ENCODE measurements around the gene ESYT2. TPM values are rescaled to one million over a fixed set of nuclear protein-coding genes. Genes with fewer than 3 reads are reported as not detected.
"Not testable (repeated sequence)": the region's sequence is repeated elsewhere in the genome, so short reads cannot be mapped to it uniquely, and the experiment has no call there.

The ESYT2 gene
- polyA plus RNA-seq (2013, experiment 1 of 4): 21.8 TPM
- polyA plus RNA-seq (2013, experiment 2 of 4): 24.6 TPM
- 18.9 TPM for polyA plus RNA-seq (2013, experiment 3 of 4)
- polyA plus RNA-seq (2013, experiment 4 of 4): 19.9 TPM

- no peaks in the 10 kb centered on the region for H3K9me3 ChIP-seq (ENCODE audit: control insufficient read depth, low read length)
- H3K4me3 ChIP-seq (ENCODE audit: insufficient read depth, low read depth, low read length): peak within 1 kb of the TSS; percentile 79
- no peaks in the 10 kb centered on the region for H3K36me3 ChIP-seq (ENCODE audit: control insufficient read depth, insufficient read depth, low read length)
- H3K27me3 ChIP-seq (ENCODE audit: control insufficient read depth, insufficient read depth, low read length, poor library complexity, severe bottlenecking): peaks cover 11% of the 10 kb centered on the region
- WGBS, 2 experiments: 0% methylated on average over 120 of the region's 120 CpGs
- peaks cover 7% of the 10 kb centered on the region for H3K4me1 ChIP-seq (ENCODE audit: control insufficient read depth, insufficient read depth, low read length)
- H3K27ac ChIP-seq (ENCODE audit: insufficient read depth, low read depth, low read length, poor library complexity, severe bottlenecking): peak within 1 kb of the TSS; percentile 95
Measured at GRCh38 chr7:158829342-158830210, at the start of gene ESYT2. Gene ESYT2 (minus strand): TSS chr7:158829509. CDS start chr7:158829418, 91 bp downstream.

- H3K36me3 ChIP-seq (ENCODE audit: control insufficient read depth, insufficient read depth, low read length): peaks cover 27% of the 10 kb centered on the region
- not testable (repeated sequence) for H3K9me3 ChIP-seq (ENCODE audit: control insufficient read depth, low read length); H3K4me1 ChIP-seq (ENCODE audit: control insufficient read depth, insufficient read depth, low read length); H3K27me3 ChIP-seq (ENCODE audit: control insufficient read depth, insufficient read depth, low read length, poor library complexity, severe bottlenecking); H3K4me3 ChIP-seq (ENCODE audit: insufficient read depth, low read depth, low read length); H3K27ac ChIP-seq (ENCODE audit: insufficient read depth, low read depth, low read length, poor library complexity, severe bottlenecking)
- WGBS, 2 experiments: 93 to 94% methylated on average over 41 of the region's 41 CpGs
Measured at GRCh38 chr7:158878151-158879079, 49.1 kb upstream of the ESYT2 start.

GRCh38 chr7:158876984-158877383 is 47.7 kb upstream of the ESYT2 start:
- peaks cover 23% of the 10 kb centered on the region for H3K36me3 ChIP-seq (ENCODE audit: control insufficient read depth, insufficient read depth, low read length)
- WGBS, 2 experiments: 97% methylated on average over 23 of the region's 23 CpGs
- no peak overlapping the region for H3K27ac ChIP-seq (ENCODE audit: insufficient read depth, low read depth, low read length, poor library complexity, severe bottlenecking)
- no peak overlapping the region for H3K4me3 ChIP-seq (ENCODE audit: insufficient read depth, low read depth, low read length)
- no peaks in the 10 kb centered on the region for H3K9me3 ChIP-seq (ENCODE audit: control insufficient read depth, low read length)
- no peaks in the 10 kb centered on the region for H3K27me3 ChIP-seq (ENCODE audit: control insufficient read depth, insufficient read depth, low read length, poor library complexity, severe bottlenecking)
- no peaks in the 10 kb centered on the region for H3K4me1 ChIP-seq (ENCODE audit: control insufficient read depth, insufficient read depth, low read length)

GRCh38 chr7:158869876-158870275 is 40.6 kb upstream of the ESYT2 start:
- Histone ChIP-seq H3K27ac (ENCODE audit: insufficient read depth, low read depth, low read length, poor library complexity, severe bottlenecking) (no peak overlapping the region), H3K36me3 (ENCODE audit: control insufficient read depth, insufficient read depth, low read length) (peaks cover 6% of the 10 kb centered on the region), H3K4me3 (ENCODE audit: insufficient read depth, low read depth, low read length) (no peak overlapping the region), H3K4me1 (ENCODE audit: control insufficient read depth, insufficient read depth, low read length) (no peaks in the 10 kb centered on the region), H3K9me3 (ENCODE audit: control insufficient read depth, low read length) (no peaks in the 10 kb centered on the region), H3K27me3 (ENCODE audit: control insufficient read depth, insufficient read depth, low read length, poor library complexity, severe bottlenecking) (no peaks in the 10 kb centered on the region)
- WGBS, 2 experiments: 94 to 96% methylated on average over 8 of the region's 9 CpGs

GRCh38 chr7:158868764-158869410 is 39.6 kb upstream of the ESYT2 start:
- Histone ChIP-seq H3K27ac (ENCODE audit: insufficient read depth, low read depth, low read length, poor library complexity, severe bottlenecking) (no peak overlapping the region), H3K36me3 (ENCODE audit: control insufficient read depth, insufficient read depth, low read length) (peaks cover 5% of the 10 kb centered on the region), H3K27me3 (ENCODE audit: control insufficient read depth, insufficient read depth, low read length, poor library complexity, severe bottlenecking) (no peaks in the 10 kb centered on the region), H3K4me1 (ENCODE audit: control insufficient read depth, insufficient read depth, low read length) (peaks cover 5% of the 10 kb centered on the region), H3K9me3 (ENCODE audit: control insufficient read depth, low read length) (no peaks in the 10 kb centered on the region), H3K4me3 (ENCODE audit: insufficient read depth, low read depth, low read length) (no peak overlapping the region)
- WGBS, 2 experiments: 91 to 94% methylated on average over 7 of the region's 7 CpGs

GRCh38 chr7:158867214-158867984 is 38.1 kb upstream of the ESYT2 start:
- Histone ChIP-seq H3K27ac (ENCODE audit: insufficient read depth, low read depth, low read length, poor library complexity, severe bottlenecking) (no peak overlapping the region), H3K36me3 (ENCODE audit: control insufficient read depth, insufficient read depth, low read length) (peaks cover 5% of the 10 kb centered on the region), H3K27me3 (ENCODE audit: control insufficient read depth, insufficient read depth, low read length, poor library complexity, severe bottlenecking) (no peaks in the 10 kb centered on the region), H3K9me3 (ENCODE audit: control insufficient read depth, low read length) (no peaks in the 10 kb centered on the region), H3K4me1 (ENCODE audit: control insufficient read depth, insufficient read depth, low read length) (peaks cover 5% of the 10 kb centered on the region), H3K4me3 (ENCODE audit: insufficient read depth, low read depth, low read length) (no peak overlapping the region)
- WGBS, 2 experiments: 95 to 96% methylated on average over 30 of the region's 30 CpGs

GRCh38 chr7:158865977-158866376 is 36.7 kb upstream of the ESYT2 start:
- Histone ChIP-seq H3K36me3 (ENCODE audit: control insufficient read depth, insufficient read depth, low read length) (no peaks in the 10 kb centered on the region), H3K4me1 (ENCODE audit: control insufficient read depth, insufficient read depth, low read length) (peaks cover 5% of the 10 kb centered on the region), H3K27ac (ENCODE audit: insufficient read depth, low read depth, low read length, poor library complexity, severe bottlenecking) (no peak overlapping the region), H3K4me3 (ENCODE audit: insufficient read depth, low read depth, low read length) (no peak overlapping the region), H3K9me3 (ENCODE audit: control insufficient read depth, low read length) (no peaks in the 10 kb centered on the region), H3K27me3 (ENCODE audit: control insufficient read depth, insufficient read depth, low read length, poor library complexity, severe bottlenecking) (no peaks in the 10 kb centered on the region)
- WGBS, 2 experiments: 92 to 95% methylated on average over 4 of the region's 4 CpGs

- Histone ChIP-seq H3K36me3 (ENCODE audit: control insufficient read depth, insufficient read depth, low read length) (no peaks in the 10 kb centered on the region), H3K4me3 (ENCODE audit: insufficient read depth, low read depth, low read length) (no peak overlapping the region), H3K27me3 (ENCODE audit: control insufficient read depth, insufficient read depth, low read length, poor library complexity, severe bottlenecking) (no peaks in the 10 kb centered on the region), H3K9me3 (ENCODE audit: control insufficient read depth, low read length) (no peaks in the 10 kb centered on the region), H3K4me1 (ENCODE audit: control insufficient read depth, insufficient read depth, low read length) (peaks cover 8% of the 10 kb centered on the region), H3K27ac (ENCODE audit: insufficient read depth, low read depth, low read length, poor library complexity, severe bottlenecking) (no peak overlapping the region)
- WGBS, 2 experiments: 89 to 91% methylated on average over 7 of the region's 7 CpGs
Measured at GRCh38 chr7:158865462-158865922, 36.2 kb upstream of the ESYT2 start.

GRCh38 chr7:158864833-158865232 is 35.5 kb upstream of the ESYT2 start:
- peaks cover 8% of the 10 kb centered on the region for H3K4me1 ChIP-seq (ENCODE audit: control insufficient read depth, insufficient read depth, low read length)
- WGBS, 2 experiments: 93 to 97% methylated on average over 7 of the region's 7 CpGs
- no peak overlapping the region for H3K4me3 ChIP-seq (ENCODE audit: insufficient read depth, low read depth, low read length)
- no peaks in the 10 kb centered on the region for H3K36me3 ChIP-seq (ENCODE audit: control insufficient read depth, insufficient read depth, low read length)
- H3K9me3 ChIP-seq (ENCODE audit: control insufficient read depth, low read length): no peaks in the 10 kb centered on the region
- no peak overlapping the region for H3K27ac ChIP-seq (ENCODE audit: insufficient read depth, low read depth, low read length, poor library complexity, severe bottlenecking)
- no peaks in the 10 kb centered on the region for H3K27me3 ChIP-seq (ENCODE audit: control insufficient read depth, insufficient read depth, low read length, poor library complexity, severe bottlenecking)
